Pons (tissue), 1 donor: ENCODE results near the gene SLC29A3.
A peak's percentile ranks its signal among the peaks of the same experiment; 100 is the strongest.

Source experiments
- DNase-seq: peaks from one replicate; pipeline ENCODE4 v3.0.0-alpha.2; 2016; ENCODE audit warnings: low spot score

The SLC29A3 gene

GRCh38 chr10:71370031-71370430 is 51.0 kb downstream of the SLC29A3 start:
- no peak for DNase-seq

- peak; percentile 71 for DNase-seq
Measured at GRCh38 chr10:71371750-71372166, 52.7 kb downstream of the SLC29A3 start.

GRCh38 chr10:71372882-71373495 is 53.9 kb downstream of the SLC29A3 start:
- DNase-seq, result no peak

GRCh38 chr10:71374481-71375233 is 55.6 kb downstream of the SLC29A3 start:
- no peak for DNase-seq

GRCh38 chr10:71375952-71376351 is 56.9 kb downstream of the SLC29A3 start:
- no peak for DNase-seq

- DNase-seq, result peak; percentile 74
Measured at GRCh38 chr10:71378336-71379117, 59.5 kb downstream of the SLC29A3 start.

GRCh38 chr10:71379118-71379766 is 60.2 kb downstream of the SLC29A3 start:
- DNase-seq, result peak; percentile 68

- no peak for DNase-seq
Measured at GRCh38 chr10:71380841-71381240, 61.8 kb downstream of the SLC29A3 start.

- no peak for DNase-seq
Measured at GRCh38 chr10:71381611-71382010, 62.6 kb downstream of the SLC29A3 start.

GRCh38 chr10:71382028-71382427 is 63.0 kb downstream of the SLC29A3 start:
- no peak for DNase-seq

GRCh38 chr10:71382757-71383156 is 63.7 kb downstream of the SLC29A3 start:
- DNase-seq, result no peak

GRCh38 chr10:71383972-71384687 is 65.1 kb downstream of the SLC29A3 start:
- peak; percentile 59 for DNase-seq

- DNase-seq, result no peak
Measured at GRCh38 chr10:71388171-71388570, 69.1 kb downstream of the SLC29A3 start.

GRCh38 chr10:71388583-71389310 is 69.7 kb downstream of the SLC29A3 start:
- no peak for DNase-seq

GRCh38 chr10:71389768-71390460 is 70.9 kb downstream of the SLC29A3 start:
- DNase-seq, result no peak

- DNase-seq, result peak; percentile 70
Measured at GRCh38 chr10:71390461-71390835, 71.4 kb downstream of the SLC29A3 start.

- DNase-seq, result no peak
Measured at GRCh38 chr10:71390921-71391690, 72.0 kb downstream of the SLC29A3 start.

GRCh38 chr10:71391701-71392100 is 72.6 kb downstream of the SLC29A3 start:
- no peak for DNase-seq

GRCh38 chr10:71392292-71392691 is 73.2 kb downstream of the SLC29A3 start:
- no peak for DNase-seq
